HG02588 (cell line): ENCODE measurements around the gene OBSCN.

ENCODE experiments used
- ATAC-seq: cut with Tn5 transposase; IDR thresholded peaks from one replicate; pipeline ENCODE4 v1.9.1; 2021; ENCODE audit warnings: mild to moderate bottlenecking, moderate library complexity; ENCODE audit not compliant: unreplicated experiment

OBSCN gene

DNA sequence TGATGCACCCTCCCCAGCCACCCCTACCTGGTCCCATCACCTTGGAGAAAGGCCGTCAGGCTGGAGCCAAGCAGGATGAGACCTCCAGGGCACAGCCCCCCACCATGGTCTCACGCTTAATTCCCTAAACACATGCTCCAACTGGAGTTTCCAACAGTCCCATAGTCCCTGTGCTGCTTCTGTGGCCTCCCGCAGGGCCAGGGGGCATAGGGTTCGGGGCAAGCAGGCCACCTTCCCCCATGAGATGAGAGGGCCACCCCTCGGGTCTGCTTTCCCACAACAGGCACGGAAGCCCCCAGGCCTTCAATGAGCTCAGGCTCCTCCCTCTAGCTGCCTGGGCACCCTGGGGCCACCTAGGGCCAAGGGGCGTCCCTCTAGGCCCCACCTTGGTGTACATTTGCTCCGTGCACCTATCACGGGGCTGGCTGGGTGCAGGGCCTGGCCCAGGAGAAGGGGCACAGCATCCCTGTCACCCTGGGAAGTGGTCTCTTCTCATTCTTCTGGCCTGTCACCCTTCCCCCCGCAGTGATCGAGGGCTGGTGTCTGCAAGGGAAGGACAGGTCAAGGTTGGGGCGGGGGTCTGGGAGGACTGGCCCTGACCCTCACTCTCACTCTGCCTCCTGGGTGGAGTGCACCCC lies 156.3 kb downstream of the OBSCN start:
- no peak for ATAC-seq

DNA sequence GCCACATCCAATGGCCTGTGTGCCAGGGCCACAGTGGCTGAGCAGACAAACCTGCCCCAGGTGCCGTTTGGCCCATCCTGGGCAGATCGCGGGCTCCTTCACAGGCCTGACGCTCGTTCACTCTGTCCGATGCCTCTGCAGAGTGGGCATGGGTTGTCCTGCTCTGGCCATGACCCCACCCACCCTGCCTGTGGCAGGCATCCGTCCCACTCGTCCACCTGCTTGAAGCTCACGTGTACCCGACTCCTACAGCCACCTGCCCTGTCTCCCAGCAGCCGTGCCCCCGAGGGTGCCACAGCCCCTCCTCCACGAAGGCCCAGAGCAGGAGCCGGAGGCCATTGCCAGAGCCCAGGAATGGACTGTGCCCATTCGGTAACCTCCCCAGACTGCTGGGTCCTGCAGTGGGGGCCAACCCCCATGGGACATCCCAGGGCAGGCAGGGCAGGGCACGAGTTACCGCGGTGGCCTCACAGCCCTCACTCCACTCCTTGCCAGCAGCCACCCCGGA lies 156.9 kb downstream of the OBSCN start:
- ATAC-seq: no peak

DNA sequence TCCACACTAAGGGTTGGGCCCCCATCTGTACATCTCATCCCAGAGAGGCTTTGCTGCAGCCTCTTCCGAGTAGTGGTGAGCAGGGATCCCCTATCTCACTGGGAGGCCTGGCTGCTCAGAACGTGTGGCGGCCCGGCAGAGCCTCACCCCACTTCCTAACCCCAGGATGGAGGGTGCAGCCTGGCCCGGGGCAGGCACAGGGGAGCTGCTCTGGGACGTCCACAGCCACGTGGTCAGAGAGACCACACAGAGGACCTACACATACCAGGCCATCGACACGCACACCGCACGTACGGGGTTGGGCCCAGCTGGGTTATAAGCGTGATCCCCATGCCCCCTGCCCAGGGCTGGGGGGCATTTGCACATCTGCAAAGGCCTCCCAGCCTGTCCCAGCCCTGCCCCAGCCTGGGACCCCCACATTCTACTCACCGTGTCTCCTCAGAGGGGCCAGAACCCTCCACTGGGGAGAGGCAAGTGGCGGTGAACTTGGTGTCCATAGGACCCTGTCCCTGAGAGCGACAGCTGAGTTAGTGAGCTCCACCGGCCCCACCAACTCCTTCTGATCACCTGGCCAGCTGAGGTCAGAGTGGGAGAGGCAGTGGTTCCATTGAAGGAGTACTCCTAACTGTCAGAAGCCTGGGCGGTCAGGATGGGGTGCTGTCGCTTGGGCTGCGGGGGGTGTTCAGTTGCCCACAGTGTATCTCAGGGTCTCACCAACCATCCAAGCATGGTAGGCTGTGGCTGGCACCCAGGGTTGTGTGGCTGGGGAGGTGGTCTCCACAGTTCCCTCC lies 157.6 kb downstream of the OBSCN start:
- ATAC-seq: no peak

DNA sequence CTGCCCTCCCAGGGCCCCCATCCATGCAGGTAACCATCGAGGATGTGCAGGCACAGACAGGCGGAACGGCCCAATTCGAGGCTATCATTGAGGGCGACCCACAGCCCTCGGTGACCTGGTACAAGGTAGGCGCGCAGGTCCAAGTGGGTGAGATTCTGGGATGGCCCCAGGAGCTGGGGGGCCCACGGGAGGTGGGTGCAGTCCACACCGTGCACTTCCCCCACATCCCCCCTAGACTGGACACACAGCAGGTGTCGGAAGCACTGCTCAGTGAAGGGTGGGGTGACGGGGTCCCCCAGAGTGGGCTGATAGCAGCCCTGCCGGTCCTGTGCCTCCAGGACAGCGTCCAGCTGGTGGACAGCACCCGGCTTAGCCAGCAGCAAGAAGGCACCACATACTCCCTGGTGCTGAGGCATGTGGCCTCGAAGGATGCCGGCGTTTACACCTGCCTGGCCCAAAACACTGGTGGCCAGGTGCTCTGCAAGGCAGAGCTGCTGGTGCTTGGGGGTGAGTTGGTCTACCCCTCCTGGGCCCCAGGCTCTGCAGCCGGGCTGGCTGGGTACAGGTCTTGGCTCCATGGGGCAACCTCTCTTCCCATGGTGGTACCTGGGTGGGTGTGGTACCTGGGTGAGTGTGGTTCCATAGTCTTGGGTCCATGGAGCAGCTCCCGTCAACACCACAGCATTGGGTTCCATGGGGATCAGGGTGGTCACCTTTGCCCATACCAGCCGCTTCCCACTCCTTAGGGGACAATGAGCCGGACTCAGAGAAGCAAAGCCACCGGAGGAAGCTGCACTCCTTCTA lies 158.4 kb downstream of the OBSCN start:
- ATAC-seq: no peak

DNA sequence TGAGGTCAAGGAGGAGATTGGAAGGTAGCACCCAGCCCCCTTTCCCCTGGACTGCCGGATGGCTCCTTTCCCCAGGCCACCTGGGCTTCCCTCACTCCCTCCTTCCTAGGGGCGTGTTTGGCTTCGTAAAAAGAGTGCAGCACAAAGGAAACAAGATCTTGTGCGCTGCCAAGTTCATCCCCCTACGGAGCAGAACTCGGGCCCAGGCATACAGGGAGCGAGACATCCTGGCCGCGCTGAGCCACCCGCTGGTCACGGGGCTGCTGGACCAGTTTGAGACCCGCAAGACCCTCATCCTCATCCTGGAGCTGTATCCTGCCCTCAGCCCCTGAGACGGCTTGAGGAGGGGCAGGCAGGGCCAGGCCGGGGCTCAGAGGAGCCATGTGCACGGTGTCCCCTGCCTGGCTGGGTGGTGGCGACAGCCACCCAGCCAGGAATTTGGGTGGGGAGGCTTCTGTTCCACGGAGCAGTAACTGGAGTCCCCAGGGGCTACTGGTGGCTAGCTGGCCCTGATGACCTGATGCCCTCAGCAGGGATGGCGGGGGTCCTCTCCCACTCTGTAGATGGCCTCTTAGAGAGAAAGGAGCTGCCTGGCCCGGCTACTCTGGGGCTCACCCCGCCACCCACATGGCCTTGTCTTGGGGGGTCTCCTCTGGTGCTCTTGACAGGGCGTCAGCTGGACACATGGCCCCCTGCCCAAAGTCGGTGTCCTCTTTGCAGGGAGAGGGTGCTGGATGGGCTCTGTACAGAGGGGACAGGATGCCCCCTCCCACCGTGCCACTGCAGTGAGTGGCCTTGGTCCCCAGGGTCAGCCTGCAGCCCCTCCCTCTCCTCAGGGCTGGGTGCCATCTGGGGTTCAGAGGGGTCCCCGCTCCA lies 159.3 kb downstream of the OBSCN start:
- ATAC-seq: no peak

DNA sequence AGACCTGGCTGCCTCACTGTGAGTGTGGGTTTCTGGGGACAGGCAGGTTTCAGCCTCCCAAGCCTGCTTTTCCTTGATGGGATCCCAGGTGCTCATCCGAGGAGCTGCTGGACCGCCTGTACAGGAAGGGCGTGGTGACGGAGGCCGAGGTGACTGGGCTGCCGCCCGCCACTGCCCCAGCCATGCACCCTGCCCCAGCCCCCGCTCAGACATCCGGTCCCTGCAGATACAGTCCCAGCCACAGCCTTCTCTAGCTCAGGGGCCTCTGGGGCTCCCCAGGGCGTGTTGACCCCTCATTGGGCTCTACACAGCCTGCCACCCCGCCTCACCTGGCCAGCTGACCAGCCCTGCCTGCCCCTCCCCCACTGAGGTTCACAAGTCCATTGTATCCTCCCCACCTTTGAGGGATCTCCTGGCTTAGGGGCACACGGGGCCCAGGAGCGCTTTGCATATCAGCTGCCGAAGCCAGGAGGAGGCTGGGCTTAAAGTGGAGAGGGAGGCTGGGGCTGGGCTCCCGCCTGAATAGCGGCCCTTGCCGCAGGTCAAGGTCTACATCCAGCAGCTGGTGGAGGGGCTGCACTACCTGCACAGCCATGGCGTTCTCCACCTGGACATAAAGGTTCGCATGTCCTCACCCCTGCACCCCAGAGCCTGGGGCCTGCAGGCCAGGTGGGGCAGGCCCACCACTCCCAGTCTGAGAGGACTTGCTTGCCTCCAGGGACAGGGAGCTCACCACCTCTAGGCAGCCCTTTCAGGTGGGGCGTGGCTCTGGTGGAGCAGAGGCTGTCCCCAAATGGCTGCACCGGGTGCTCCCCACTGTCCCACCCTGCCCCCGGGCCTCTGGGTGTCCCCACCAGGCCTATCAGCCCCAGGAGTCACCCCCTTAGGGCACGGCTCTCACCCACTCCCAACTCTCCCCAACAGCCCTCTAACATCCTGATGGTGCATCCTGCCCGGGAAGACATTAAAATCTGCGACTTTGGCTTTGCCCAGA lies 160.3 kb downstream of the OBSCN start:
- ATAC-seq: no peak

DNA sequence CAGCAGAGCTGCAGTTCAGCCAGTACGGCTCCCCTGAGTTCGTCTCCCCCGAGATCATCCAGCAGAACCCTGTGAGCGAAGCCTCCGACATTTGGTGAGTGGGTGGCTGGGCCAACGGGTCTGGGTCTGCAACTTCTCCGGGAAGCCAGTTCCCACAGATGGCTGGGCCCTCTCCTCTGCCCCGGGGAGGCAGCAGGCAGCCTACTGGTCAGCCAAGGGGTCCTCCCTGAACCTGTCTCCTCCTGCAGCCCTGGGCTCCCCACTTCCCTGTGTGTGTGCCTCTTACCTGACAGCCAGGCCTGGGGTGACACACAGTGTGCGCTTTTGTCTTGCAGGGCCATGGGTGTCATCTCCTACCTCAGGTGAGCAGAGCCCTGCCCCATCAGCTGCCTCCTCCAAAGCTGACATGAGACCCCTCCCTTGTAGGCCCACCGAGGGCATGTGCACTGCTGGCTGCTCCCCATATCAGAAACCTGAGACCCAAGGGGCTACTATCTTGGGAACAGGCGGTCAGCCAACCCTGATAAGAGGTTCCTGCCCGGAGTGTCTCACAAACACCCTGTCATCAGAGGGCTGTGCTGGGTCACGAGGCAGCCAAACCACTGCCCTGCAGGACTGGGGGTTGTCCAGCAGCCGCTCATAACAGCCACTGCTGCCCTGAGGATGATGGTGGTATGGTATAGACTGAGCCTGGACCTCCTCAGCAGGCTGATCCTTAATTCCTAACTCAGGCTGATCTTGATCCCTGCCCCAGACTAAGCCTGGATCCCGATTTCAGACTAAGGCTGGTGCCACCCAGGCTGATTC lies 161.2 kb downstream of the OBSCN start:
- ATAC-seq: no peak

DNA sequence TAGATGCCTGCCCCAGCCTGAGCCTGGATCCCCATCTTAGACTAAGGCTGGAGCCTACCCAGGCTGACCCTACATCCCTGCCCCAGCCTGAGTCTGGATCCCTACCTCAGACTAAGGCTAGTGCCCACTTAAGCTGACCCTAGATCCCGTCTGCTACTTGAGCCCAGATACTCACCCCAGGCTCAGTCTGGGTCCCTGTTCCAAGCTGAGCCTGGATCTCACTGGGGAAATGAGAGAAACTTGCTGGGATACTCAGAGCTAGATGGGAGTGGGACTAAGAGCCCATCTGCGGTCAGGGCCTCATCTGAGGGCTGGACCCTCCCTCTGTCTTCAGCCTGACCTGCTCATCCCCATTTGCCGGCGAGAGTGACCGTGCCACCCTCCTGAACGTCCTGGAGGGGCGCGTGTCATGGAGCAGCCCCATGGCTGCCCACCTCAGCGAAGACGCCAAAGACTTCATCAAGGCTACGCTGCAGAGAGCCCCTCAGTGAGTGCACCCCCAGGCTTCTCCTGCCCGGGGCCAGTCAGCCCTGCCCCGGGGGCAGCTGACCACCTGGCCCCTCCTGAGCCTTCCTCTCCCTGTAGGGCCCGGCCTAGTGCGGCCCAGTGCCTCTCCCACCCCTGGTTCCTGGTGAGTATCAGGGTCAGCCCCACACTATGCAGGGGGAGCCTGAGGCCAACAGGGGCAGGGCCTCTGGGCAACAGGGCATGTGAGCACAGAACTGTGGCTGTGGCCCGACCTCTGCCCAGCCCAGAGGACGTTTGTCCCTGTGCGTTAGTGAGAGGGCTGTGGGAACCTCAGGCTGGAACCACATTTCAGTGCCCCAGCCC lies 162.0 kb downstream of the OBSCN start:
- ATAC-seq: no peak

DNA sequence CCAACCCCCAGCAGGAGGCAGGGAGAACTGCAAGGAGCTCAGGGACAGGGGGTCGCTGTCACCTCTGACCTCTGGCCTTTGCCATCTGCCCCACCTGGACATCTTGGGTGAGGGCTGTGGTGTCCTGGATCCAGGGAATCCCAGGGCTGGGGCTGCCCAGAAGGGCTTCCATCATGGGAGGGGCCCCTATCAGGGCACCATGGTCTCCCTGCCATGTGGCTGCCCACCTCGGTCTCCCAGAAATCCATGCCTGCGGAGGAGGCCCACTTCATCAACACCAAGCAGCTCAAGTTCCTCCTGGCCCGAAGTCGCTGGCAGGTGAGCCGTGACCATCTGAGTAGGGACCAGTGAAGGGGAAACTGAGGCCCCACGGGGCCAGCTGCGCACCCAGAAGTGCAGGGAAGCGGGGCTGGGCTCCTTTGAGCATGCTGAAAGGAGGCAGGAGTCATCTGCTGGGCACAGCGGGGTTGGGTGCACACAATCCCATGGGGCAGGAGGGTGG lies 162.6 kb downstream of the OBSCN start:
- no peak for ATAC-seq

DNA sequence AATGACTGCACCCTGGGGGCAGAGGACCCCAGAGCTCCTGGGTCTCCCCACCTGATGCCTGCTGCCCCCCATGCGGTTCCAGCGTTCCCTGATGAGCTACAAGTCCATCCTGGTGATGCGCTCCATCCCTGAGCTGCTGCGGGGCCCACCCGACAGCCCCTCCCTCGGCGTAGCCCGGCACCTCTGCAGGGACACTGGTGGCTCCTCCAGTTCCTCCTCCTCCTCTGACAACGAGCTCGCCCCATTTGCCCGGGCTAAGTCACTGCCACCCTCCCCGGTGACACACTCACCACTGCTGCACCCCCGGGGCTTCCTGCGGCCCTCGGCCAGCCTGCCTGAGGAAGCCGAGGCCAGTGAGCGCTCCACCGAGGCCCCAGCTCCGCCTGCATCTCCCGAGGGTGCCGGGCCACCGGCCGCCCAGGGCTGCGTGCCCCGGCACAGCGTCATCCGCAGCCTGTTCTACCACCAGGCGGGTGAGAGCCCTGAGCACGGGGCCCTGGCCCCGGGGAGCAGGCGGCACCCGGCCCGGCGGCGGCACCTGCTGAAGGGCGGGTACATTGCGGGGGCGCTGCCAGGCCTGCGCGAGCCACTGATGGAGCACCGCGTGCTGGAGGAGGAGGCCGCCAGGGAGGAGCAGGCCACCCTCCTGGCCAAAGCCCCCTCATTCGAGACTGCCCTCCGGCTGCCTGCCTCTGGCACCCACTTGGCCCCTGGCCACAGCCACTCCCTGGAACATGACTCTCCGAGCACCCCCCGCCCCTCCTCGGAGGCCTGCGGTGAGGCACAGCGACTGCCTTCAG lies 163.3 kb downstream of the OBSCN start:
- no peak for ATAC-seq

DNA sequence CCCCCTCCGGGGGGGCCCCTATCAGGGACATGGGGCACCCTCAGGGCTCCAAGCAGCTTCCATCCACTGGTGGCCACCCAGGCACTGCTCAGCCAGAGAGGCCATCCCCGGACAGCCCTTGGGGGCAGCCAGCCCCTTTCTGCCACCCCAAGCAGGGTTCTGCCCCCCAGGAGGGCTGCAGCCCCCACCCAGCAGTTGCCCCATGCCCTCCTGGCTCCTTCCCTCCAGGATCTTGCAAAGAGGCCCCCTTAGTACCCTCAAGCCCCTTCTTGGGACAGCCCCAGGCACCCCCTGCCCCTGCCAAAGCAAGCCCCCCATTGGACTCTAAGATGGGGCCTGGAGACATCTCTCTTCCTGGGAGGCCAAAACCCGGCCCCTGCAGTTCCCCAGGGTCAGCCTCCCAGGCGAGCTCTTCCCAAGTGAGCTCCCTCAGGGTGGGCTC lies 163.9 kb downstream of the OBSCN start:
- no peak for ATAC-seq

DNA sequence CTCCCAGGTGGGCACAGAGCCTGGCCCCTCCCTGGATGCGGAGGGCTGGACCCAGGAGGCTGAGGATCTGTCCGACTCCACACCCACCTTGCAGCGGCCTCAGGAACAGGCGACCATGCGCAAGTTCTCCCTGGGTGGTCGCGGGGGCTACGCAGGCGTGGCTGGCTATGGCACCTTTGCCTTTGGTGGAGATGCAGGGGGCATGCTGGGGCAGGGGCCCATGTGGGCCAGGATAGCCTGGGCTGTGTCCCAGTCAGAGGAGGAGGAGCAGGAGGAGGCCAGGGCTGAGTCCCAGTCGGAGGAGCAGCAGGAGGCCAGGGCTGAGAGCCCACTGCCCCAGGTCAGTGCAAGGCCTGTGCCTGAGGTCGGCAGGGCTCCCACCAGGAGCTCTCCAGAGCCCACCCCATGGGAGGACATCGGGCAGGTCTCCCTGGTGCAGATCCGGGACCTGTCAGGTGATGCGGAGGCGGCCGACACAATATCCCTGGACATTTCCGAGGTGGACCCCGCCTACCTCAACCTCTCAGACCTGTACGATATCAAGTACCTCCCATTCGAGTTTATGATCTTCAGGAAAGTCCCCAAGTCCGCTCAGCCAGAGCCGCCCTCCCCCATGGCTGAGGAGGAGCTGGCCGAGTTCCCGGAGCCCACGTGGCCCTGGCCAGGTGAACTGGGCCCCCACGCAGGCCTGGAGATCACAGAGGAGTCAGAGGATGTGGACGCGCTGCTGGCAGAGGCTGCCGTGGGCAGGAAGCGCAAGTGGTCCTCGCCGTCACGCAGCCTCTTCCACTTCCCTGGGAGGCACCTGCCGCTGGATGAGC lies 164.5 kb downstream of the OBSCN start:
- ATAC-seq: no peak

DNA sequence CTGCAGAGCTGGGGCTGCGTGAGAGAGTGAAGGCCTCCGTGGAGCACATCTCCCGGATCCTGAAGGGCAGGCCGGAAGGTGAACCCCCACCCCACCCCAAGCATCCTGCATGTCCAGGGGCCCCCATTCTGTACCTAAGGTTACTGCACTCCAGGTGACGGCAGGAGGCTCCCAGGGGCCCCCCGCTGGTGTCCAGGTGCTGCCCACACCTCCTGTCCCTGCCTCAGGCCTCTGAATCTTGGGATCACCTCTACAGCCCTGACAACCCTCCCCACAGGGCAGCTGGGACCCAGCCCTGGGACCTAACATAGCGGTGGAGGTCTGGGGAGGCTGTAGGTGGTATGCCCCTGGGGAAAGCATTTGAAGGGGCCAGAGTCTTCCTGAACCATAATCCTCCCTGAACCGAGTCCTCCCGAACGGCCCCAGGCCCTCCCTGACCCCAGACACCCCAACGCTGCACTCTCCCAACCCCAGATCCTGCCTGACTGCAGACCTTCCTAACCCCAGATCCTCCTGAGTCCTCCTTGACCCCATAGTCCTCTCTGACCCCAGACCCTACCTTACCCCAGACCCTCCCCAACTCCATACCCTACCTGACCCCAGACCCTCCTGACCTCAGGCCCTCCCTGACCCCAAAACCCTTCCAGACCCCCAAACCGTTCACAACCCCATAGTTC lies 165.3 kb downstream of the OBSCN start:
- ATAC-seq: no peak

DNA sequence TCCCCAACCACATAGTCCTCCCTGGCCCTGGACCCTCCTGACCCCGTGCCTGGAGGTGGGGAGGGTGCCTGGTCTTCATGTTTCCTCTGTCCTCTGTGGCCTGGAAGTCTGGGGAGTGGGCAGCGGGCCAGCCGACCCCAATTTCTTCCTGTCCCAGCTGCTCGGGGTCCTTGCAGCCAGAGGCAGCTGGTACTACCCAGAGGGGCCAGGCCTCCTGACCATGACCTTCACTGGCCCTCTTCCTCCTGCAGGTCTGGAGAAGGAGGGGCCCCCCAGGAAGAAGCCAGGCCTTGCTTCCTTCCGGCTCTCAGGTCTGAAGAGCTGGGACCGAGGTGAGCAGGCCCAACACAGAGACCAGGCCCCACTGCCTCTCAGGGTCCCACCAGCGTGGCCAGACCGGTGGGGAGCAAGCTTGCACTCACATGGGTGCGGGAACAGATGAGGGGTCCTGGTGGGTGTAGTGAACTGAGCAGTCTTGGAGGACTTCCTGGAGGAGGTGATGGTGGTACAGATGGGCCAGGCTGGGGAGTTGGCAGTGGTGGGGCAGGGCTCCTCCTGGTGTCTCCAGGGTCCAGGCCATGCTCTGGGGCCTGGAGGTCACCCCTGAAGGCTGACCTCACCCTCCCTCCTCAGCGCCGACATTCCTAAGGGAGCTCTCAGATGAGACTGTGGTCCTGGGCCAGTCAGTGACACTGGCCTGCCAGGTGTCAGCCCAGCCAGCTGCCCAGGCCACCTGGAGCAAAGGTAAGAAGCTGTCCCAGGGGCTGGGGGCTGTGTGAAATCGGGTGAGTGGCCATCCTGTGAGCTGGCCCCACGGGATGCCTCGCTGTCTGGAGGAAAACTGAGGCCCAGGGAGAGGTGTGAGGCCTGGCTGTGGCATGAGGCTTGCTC lies 166.1 kb downstream of the OBSCN start:
- ATAC-seq: no peak
